B cell (primary cell): ENCODE measurements around the gene SMNDC1. TPM values are rescaled to one million over a fixed set of nuclear protein-coding genes. Genes with fewer than 3 reads are reported as not detected.

Experiments used
- ATAC-seq: fragments of 200-7000 bp; cut with Tn5 transposase; one replicate; pipeline ENCODE4 v1.10.0; 2021; ENCODE audit warnings: low read depth, mild to moderate bottlenecking, moderate number of reproducible peaks, moderate library complexity
- CTCF ChIA-PET: fragments of 350-600 bp; sonication (Branson Sonifier 250); formaldehyde crosslinking; loops from one replicate; lab custom pipeline; 2021; ENCODE audit warnings: antibody characterized with exemption, inconsistent platforms; lab: Charles Lee
- POLR2A ChIA-PET: fragments of 350-600 bp; sonication (Branson Sonifier 250); formaldehyde crosslinking; loops from one replicate; lab custom pipeline; 2021; ENCODE audit warnings: antibody characterized with exemption; lab: Charles Lee
- DNase-seq: peaks from one replicate; pipeline ENCODE4 v3.0.0; 2013
- H2AFZ ChIP-seq: 2 replicates; pipeline ENCODE4 v1.6.1; 2012; ENCODE audit warnings: mild to moderate bottlenecking, low read depth, low read length; ENCODE audit not compliant: insufficient read depth, poor library complexity, severe bottlenecking
- H3K27ac ChIP-seq, 2 donors: 1 replicate in 1 of 2; 2 replicates in 1 of 2; pipeline ENCODE4 v1.5.1; 2012 to 2013; ENCODE audit warnings: low read length in 2 of 2, mild to moderate bottlenecking in 2 of 2, moderate library complexity in 1 of 2
- H3K27me3 ChIP-seq, 4 experiments: fragments of 200-600 bp in 1 of 4; sonication (generic) in 1 of 4; replicated peaks in 1 of 4; 1 replicate in 2 of 4; 2 replicates in 2 of 4; pipeline versions ENCODE4 v1.6.1 to v1.7.0; 2013 to 2016; ENCODE audit warnings: low read length in 3 of 4, mild to moderate bottlenecking in 2 of 4, mixed read lengths in 1 of 4, moderate library complexity in 1 of 4; ENCODE audit not compliant: insufficient read depth in 4 of 4, control insufficient read depth in 3 of 4; ENCODE audit errors: control extremely low read depth in 1 of 4
- H3K36me3 ChIP-seq, 2 experiments: replicated peaks in 1 of 2; 1 replicate in 1 of 2; 2 replicates in 1 of 2; pipeline versions ENCODE4 v1.6.1 to v1.7.1; 2013; ENCODE audit warnings: low read length in 1 of 2; ENCODE audit not compliant: insufficient read depth in 2 of 2, control insufficient read depth in 1 of 2; ENCODE audit errors: control extremely low read depth in 1 of 2, extremely low read depth in 1 of 2
- H3K4me1 ChIP-seq, 2 donors: fragments of 200-600 bp in 1 of 2; sonication (generic) in 1 of 2; 1 replicate in 1 of 2; 2 replicates in 1 of 2; pipeline versions ENCODE4 v1.5.1 to v1.6.1; 2013 to 2017; ENCODE audit warnings: low read length in 2 of 2; ENCODE audit not compliant: control insufficient read depth in 2 of 2, insufficient read depth in 2 of 2
- H3K4me2 ChIP-seq: replicated peaks from 2 replicates; pipeline ENCODE3; 2012; ENCODE audit warnings: mild to moderate bottlenecking, low read depth, low read length; ENCODE audit not compliant: poor library complexity, severe bottlenecking
- H3K4me3 ChIP-seq, 5 experiments: fragments of 200-600 bp in 1 of 5; sonication (generic) in 1 of 5; 1 replicate in 3 of 5; 2 replicates in 2 of 5; pipeline versions ENCODE4 v1.5.1 to v1.7.0; 2011 to 2016; ENCODE audit warnings: low read length in 4 of 5, mild to moderate bottlenecking in 4 of 5, low read depth in 2 of 5, control low read depth in 1 of 5, moderate library complexity in 1 of 5; ENCODE audit not compliant: insufficient read depth in 1 of 5; ENCODE audit errors: control extremely low read depth in 1 of 5, extremely low read depth in 1 of 5
- H3K79me2 ChIP-seq: fragments of 200-600 bp; sonication (generic); one replicate; pipeline ENCODE4 v1.6.0; 2016; ENCODE audit warnings: low read length; ENCODE audit not compliant: control insufficient read depth, insufficient read depth
- H3K9ac ChIP-seq: fragments of 200-600 bp; sonication (generic); 2 replicates; pipeline ENCODE4 v1.6.1; 2017; ENCODE audit warnings: mild to moderate bottlenecking, low read length, moderate library complexity
- H3K9me3 ChIP-seq, 3 donors: one replicate each; pipeline versions ENCODE4 v1.6.1 to v1.7.1; 2013; ENCODE audit warnings: low read length in 2 of 3; ENCODE audit not compliant: control insufficient read depth in 2 of 3, insufficient read depth in 1 of 3; ENCODE audit errors: control extremely low read depth in 1 of 3
- H4K20me1 ChIP-seq: 2 replicates; pipeline ENCODE4 v1.6.0; 2012; ENCODE audit warnings: mild to moderate bottlenecking, low read length; ENCODE audit not compliant: insufficient read depth, control insufficient read depth, poor library complexity, severe bottlenecking
- H3K27ac Mint-ChIP-seq: one replicate; pipeline ENCODE4 v1.8.0; 2021; ENCODE audit warnings: mixed read lengths
- H3K27me3 Mint-ChIP-seq: one replicate; pipeline ENCODE4 v1.8.0; 2021; ENCODE audit warnings: mixed read lengths
- H3K4me1 Mint-ChIP-seq: one replicate; pipeline ENCODE4 v1.8.0; 2021; ENCODE audit warnings: mixed read lengths
- H3K4me3 Mint-ChIP-seq: one replicate; pipeline ENCODE4 v1.8.0; 2021; ENCODE audit warnings: mixed read lengths
- H3K9me3 Mint-ChIP-seq: one replicate; pipeline ENCODE4 v1.8.0; 2022; ENCODE audit warnings: mixed read lengths; ENCODE audit not compliant: insufficient read depth
- EZH2 ChIP-seq: IDR thresholded peaks from 2 replicates; pipeline ENCODE4 v1.6.1; 2012; ENCODE audit warnings: borderline replicate concordance, low read depth, mild to moderate bottlenecking, moderate library complexity, low read length; ENCODE audit not compliant: insufficient read depth, poor library complexity, severe bottlenecking
- WGBS: methylation state at CpG from one replicate; pipeline ENCODE4 v1.1.5; 2013; ENCODE audit warnings: missing lambda C conversion rate; ENCODE audit not compliant: insufficient coverage; 5-methylcytosine and 5-hydroxymethylcytosine counted together
- intact Hi-C: fragments of 100-400 bp; cut with micrococcal nuclease; formaldehyde crosslinking; loops from one replicate; pipeline ENCODE4 v1.10.0; 2022
- polyA plus RNA-seq: library from polyadenylated mRNA; depleted of rRNA; stranded (reverse); fragments of >200 nt; gene quantifications from 2 replicates; pipeline ENCODE4 v1.2.3, GENCODE V29; 2012
- total RNA-seq, 2 donors: library from RNA; stranded (reverse); fragments of 120-200 nt in 1 of 2; gene quantifications; 1 replicate in 1 of 2; 2 replicates in 1 of 2; pipeline versions ENCODE4 v1.2.3 to v1.2.4, GENCODE V29; 2013 to 2022
- TF ChIP-seq, protein P1 (sequence below): fragments of 200-600 bp; IDR thresholded peaks from one replicate; pipeline ENCODE4 v1.8.0; 2022; ENCODE audit warnings: antibody characterized with exemption, mild to moderate bottlenecking

SMNDC1 gene
- total and polyA plus RNA-seq, 2 donors (not counting 1 experiment from before 2014, with no cell fraction given), result 12.1 to 36.0 TPM

DNA sequence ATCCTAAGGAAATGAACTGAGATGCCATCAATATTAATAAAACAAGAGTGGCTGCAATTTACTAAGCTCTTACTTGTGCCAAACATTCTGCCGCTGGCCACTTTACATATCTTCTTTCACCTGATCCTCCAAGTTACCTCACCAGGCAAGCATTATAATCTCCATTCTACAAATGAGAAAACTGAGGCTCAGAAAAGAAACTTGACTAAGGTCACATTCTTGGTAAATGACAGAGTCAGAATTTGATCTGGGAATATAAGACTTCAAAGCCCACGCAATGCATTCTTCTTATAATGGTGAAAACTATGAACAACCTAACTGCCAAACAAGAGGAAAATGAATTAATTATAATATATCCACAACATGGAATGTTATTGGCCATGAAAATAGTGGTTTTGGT is 46.1 kb upstream of the SMNDC1 start:
- H3K27ac Mint-ChIP-seq, result no peak overlapping the region
- Histone ChIP-seq H3K79me2 (no peaks in the 10 kb centered on the region), H4K20me1 (no peaks in the 10 kb centered on the region), H3K4me2 (no peak overlapping the region), H3K9ac (no peak overlapping the region), H3K36me3 (no peaks in the 10 kb centered on the region), H3K4me1 (peaks cover 19 to 22% of the 10 kb centered on the region in 2 donors), H3K4me3 (no peak overlapping the region), H2AFZ (no peak overlapping the region), H3K27me3 (no peaks in the 10 kb centered on the region), H3K9me3 (no peaks in the 10 kb centered on the region), H3K27ac (no peak overlapping the region)
- CTCF ChIA-PET, result interaction anchor here (1.1 to 1.6 kb wide), 5 partner anchors 38 to 216 kb away, joined by 3 to 7 read pairs (median 4); no protein-coding TSS in a partner anchor
- H3K4me3 Mint-ChIP-seq, result no peak overlapping the region
- 80% methylated on average over 1 of the region's 2 CpGs for WGBS
- ATAC-seq (no peak), DNase-seq (no peak)
- H3K9me3 Mint-ChIP-seq, result no peaks in the 10 kb centered on the region
- intact Hi-C loops, result no loop called here
- H3K27me3 Mint-ChIP-seq, result peaks cover 8% of the 10 kb centered on the region
- TF ChIP-seq, protein P1, sequence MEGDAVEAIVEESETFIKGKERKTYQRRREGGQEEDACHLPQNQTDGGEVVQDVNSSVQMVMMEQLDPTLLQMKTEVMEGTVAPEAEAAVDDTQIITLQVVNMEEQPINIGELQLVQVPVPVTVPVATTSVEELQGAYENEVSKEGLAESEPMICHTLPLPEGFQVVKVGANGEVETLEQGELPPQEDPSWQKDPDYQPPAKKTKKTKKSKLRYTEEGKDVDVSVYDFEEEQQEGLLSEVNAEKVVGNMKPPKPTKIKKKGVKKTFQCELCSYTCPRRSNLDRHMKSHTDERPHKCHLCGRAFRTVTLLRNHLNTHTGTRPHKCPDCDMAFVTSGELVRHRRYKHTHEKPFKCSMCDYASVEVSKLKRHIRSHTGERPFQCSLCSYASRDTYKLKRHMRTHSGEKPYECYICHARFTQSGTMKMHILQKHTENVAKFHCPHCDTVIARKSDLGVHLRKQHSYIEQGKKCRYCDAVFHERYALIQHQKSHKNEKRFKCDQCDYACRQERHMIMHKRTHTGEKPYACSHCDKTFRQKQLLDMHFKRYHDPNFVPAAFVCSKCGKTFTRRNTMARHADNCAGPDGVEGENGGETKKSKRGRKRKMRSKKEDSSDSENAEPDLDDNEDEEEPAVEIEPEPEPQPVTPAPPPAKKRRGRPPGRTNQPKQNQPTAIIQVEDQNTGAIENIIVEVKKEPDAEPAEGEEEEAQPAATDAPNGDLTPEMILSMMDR, result no peak
- no peak for TF ChIP-seq EZH2
- H3K4me1 Mint-ChIP-seq, result peaks cover 35% of the 10 kb centered on the region
- POLR2A ChIA-PET, result no interaction called here

DNA sequence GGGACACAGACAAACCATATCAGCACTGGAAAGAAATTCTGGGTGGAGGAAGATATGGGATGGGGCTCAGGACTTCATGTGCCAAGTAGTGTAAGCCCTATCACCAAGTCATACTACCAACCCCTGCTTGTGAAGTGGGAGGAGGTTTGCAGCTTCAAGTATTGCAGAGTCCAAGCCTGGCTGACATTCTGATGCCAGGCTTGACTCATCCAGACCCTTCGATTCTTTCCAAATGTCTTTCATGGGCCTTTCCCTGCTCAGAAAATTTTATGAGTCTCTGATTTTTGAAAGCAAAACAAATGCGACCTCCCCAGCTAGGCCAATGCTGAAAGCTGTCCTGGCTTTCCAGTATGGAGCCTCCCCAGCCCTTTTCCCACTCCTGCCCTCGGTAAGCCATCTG is 45.1 kb upstream of the SMNDC1 start:
- H3K27ac ChIP-seq, result no peak overlapping the region
- H3K27ac Mint-ChIP-seq, result no peak overlapping the region
- TF ChIP-seq, protein P1, result no peak
- no peak for TF ChIP-seq EZH2
- DNase-seq (no peak), ATAC-seq (no peak)
- no peaks in the 10 kb centered on the region for H3K36me3 ChIP-seq
- H3K4me3 Mint-ChIP-seq, result no peak overlapping the region
- peaks cover 26% of the 10 kb centered on the region for H3K4me1 Mint-ChIP-seq
- H4K20me1 ChIP-seq, result no peaks in the 10 kb centered on the region
- no peak overlapping the region for H3K4me3 ChIP-seq
- no peak overlapping the region for H3K9ac ChIP-seq
- WGBS, result 76% methylated on average over 3 of the region's 3 CpGs
- no peak overlapping the region for H2AFZ ChIP-seq
- POLR2A ChIA-PET, result interaction anchor here (0.6 kb wide), 1 partner anchor 194 kb away, joined by 7 read pairs; no protein-coding TSS in a partner anchor
- CTCF ChIA-PET, result interaction anchor here (1.1 to 1.6 kb wide), 4 partner anchors 37 to 198 kb away, joined by 3 to 7 read pairs (median 4); no protein-coding TSS in a partner anchor
- intact Hi-C loops, result no loop called here
- H3K27me3 ChIP-seq, result no peaks in the 10 kb centered on the region
- no peak overlapping the region for H3K4me2 ChIP-seq
- H3K9me3 Mint-ChIP-seq, result no peaks in the 10 kb centered on the region
- H3K4me1 ChIP-seq, result peaks cover 9 to 12% of the 10 kb centered on the region in 2 donors
- H3K27me3 Mint-ChIP-seq, result peaks cover 8% of the 10 kb centered on the region
- H3K9me3 ChIP-seq, result no peaks in the 10 kb centered on the region
- no peaks in the 10 kb centered on the region for H3K79me2 ChIP-seq
